Choroid plexus epithelial cell (primary cell): ENCODE measurements around the gene SERTAD2.

ENCODE experiments used
- DNase-seq: peaks from one replicate; pipeline ENCODE4 v3.0.0-alpha.2; 2010; ENCODE audit warnings: low read depth
- H3K4me3 ChIP-seq: 2 replicates; pipeline ENCODE4 v1.5.1; 2011; ENCODE audit warnings: low read depth, mild to moderate bottlenecking, control low read depth, low read length, moderate library complexity
- TF ChIP-seq, protein P1 (sequence below): conservative IDR thresholded peaks from 2 replicates; pipeline ENCODE4 v1.5.1; 2011; ENCODE audit warnings: low read depth, mild to moderate bottlenecking, control low read depth, inconsistent platforms, low read length, moderate library complexity

SERTAD2 gene

GRCh38 chr2:64606479-64607363 lies 47.0 kb downstream of the SERTAD2 start:
- peak; percentile 30 for DNase-seq
- H3K4me3 ChIP-seq, result no peak overlapping the region

GRCh38 chr2:64605991-64606478 lies 47.7 kb downstream of the SERTAD2 start:
- no peak for DNase-seq
- H3K4me3 ChIP-seq, result no peak overlapping the region
- TF ChIP-seq, protein P1, sequence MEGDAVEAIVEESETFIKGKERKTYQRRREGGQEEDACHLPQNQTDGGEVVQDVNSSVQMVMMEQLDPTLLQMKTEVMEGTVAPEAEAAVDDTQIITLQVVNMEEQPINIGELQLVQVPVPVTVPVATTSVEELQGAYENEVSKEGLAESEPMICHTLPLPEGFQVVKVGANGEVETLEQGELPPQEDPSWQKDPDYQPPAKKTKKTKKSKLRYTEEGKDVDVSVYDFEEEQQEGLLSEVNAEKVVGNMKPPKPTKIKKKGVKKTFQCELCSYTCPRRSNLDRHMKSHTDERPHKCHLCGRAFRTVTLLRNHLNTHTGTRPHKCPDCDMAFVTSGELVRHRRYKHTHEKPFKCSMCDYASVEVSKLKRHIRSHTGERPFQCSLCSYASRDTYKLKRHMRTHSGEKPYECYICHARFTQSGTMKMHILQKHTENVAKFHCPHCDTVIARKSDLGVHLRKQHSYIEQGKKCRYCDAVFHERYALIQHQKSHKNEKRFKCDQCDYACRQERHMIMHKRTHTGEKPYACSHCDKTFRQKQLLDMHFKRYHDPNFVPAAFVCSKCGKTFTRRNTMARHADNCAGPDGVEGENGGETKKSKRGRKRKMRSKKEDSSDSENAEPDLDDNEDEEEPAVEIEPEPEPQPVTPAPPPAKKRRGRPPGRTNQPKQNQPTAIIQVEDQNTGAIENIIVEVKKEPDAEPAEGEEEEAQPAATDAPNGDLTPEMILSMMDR, result no peak

More at GRCh38 chr2:64606479-64607363, 47.0 kb downstream of the SERTAD2 start:
- TF ChIP-seq, protein P1, result no peak

- H3K4me3 ChIP-seq, result no peak overlapping the region
- TF ChIP-seq, protein P1, result no peak
- no peak for DNase-seq
These were observed 48.7 kb downstream of the SERTAD2 start for GRCh38 chr2:64605026-64605471.

DNA sequence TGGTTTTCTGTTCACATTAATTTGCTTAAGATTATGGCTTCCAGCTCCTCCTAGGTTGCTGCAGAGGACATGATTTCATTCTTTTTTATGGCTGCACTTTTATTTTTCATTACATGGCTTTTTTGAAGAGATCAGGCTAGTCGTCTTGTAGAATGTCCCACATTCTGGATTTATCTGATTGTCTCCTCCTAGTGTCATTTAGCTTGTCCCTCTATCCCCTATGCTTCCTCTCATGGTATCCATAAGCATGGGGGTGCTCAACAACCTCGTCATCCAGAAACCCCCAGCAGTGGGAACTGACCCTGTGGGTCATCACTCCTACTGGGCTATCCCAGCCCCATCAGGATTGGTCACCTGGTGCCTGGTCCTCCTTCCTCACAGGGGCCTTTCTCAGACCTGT lies 49.6 kb downstream of the SERTAD2 start:
- TF ChIP-seq, protein P1, result no peak
- no peak for DNase-seq

DNA sequence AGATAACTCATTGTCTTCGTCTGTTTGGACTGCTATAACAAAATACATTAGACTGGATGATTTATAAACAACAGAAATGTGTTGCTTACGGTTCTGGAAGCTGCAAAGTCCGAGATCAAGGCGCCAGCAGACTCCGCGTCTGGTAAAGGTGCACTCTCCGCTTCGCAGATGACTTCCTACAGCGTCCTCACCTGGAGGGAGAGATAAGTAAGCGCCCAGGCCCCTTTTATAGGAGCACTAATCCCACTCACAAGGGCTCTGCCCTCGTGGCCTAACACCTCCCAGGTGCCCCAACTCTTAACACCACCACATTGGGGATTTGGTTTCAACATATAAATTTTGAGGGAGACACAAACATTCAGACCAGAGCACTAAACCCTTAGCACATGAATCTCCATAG lies 51.3 kb downstream of the SERTAD2 start:
- DNase-seq, result no peak
- no peak overlapping the region for H3K4me3 ChIP-seq
- TF ChIP-seq, protein P1, result no peak

More for the DNA sequence above, 49.6 kb downstream of the SERTAD2 start:
- no peak overlapping the region for H3K4me3 ChIP-seq

GRCh38 chr2:64601785-64602391 lies 51.8 kb downstream of the SERTAD2 start:
- no peak overlapping the region for H3K4me3 ChIP-seq
- DNase-seq, result no peak
- TF ChIP-seq, protein P1, result no peak
